ENCODE measurements around the gene LRMDA. TPM values are rescaled to one million over a fixed set of nuclear protein-coding genes. Genes with fewer than 3 reads are reported as not detected.

Gene LRMDA
- total and polyA plus RNA-seq, 2 of the 4 experiments (the other 2 are of a cell fraction) = 0.07 TPM; not detected in 1

DNA sequence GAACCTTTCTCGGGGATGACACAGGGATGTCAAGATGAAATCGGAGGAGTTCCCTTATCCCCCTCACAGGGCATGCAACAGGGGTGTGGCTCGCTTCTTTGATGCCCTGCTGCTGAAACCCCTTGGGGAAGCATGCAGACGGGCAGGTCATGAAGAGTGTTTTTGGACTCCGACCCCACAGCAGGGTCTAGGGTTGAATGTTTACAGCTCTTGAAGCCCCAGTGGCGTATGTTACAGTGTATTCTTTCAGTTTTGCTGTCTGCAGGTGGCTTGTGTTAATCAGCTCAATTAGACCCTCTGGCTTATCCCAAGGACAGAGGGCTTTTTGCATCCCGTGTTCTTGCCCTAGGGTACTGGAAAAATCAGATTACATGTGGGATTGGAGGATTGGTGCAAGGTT lies 446.5 kb downstream of the LRMDA start:
- Histone ChIP-seq H2BK120ac (ENCODE audit: low read depth, low read length) (no peak overlapping the region), H3K23ac (ENCODE audit: low read depth, low read length) (no peak overlapping the region), H4K5ac (ENCODE audit: low read depth, low read length) (no peak overlapping the region), H3K18ac (ENCODE audit: low read depth, low read length) (no peak overlapping the region), H3K4ac (ENCODE audit: low read depth, low read length) (no peak overlapping the region), H3K4me1 (ENCODE audit: control insufficient read depth, insufficient read depth, low read length) (no peaks in the 10 kb centered on the region), H4K8ac (ENCODE audit: low read depth in 2 of 2, low read length in 2 of 2) (no peak overlapping the region), H3K27ac (ENCODE audit: insufficient read depth, low read length) (no peak overlapping the region), H3K9ac (ENCODE audit: low read depth, low read length) (no peak overlapping the region), H3K14ac (replicated peaks; ENCODE audit: low read depth, low read length) (no peak overlapping the region), H3K4me3 (ENCODE audit: insufficient read depth, low read depth, low read length) (no peak overlapping the region), H4K20me1 (ENCODE audit: insufficient read depth, low read length) (no peaks in the 10 kb centered on the region), H2BK20ac (ENCODE audit: low read depth, low read length) (no peak overlapping the region), H2BK5ac (ENCODE audit: low read depth, low read length, poor library complexity, severe bottlenecking) (no peak overlapping the region), H2AFZ (replicated peaks; ENCODE audit: low read length, poor library complexity) (no peak overlapping the region), H3K4me2 (ENCODE audit: low read depth, low read length) (no peak overlapping the region), H3K79me1 (ENCODE audit: low read depth in 1 of 2, low read length in 2 of 2) (no peaks in the 10 kb centered on the region), H4K91ac (ENCODE audit: insufficient read depth, low read depth, low read length) (no peak overlapping the region), H3K36me3 (ENCODE audit: control insufficient read depth, insufficient read depth, low read length) (no peaks in the 10 kb centered on the region), H2AK9ac (replicated peaks; ENCODE audit: low read depth, low read length, poor library complexity) (no peak overlapping the region), H3K9me3 (ENCODE audit: control insufficient read depth, insufficient read depth, low read length) (0 out of 2 replicates have a peak, but pooled peaks cover 2% of the 10 kb centered on the region), H2AK5ac (ENCODE audit: low read depth, low read length) (no peak overlapping the region), H2BK15ac (ENCODE audit: low read depth, low read length) (no peak overlapping the region), H3K27me3 (ENCODE audit: control insufficient read depth, insufficient read depth, low read length) (peaks cover 3% of the 10 kb centered on the region; the same call in 1 of the 2 replicates), H3K9me1 (ENCODE audit: insufficient read depth, low read length) (no peaks in the 10 kb centered on the region), H3K56ac (ENCODE audit: extremely low read depth, insufficient read depth, low read length) (no peak overlapping the region)
- in situ Hi-C loops (cut with MboI; ENCODE audit: low sequenced_read_pairs) (no loop called here), intact Hi-C loops (cut with micrococcal nuclease) (no loop called here), dilution Hi-C loops (cut with HindIII; ENCODE audit: low sequenced_read_pairs, unreplicated experiment) (no loop called here)
- WGBS, 2 experiments (ENCODE audit: extremely low coverage in 2 of 2, insufficient read length in 1 of 2) = 55% methylated on average over 4 of the region's 7 CpGs; no CpG with 5 or more reads in 1 of the 2 experiments
- TF ChIP-seq BHLHE40 (IDR thresholded peaks at IDR 0.05; ENCODE audit: low read depth, low read length) = no peak
- TF ChIP-seq, protein P1, sequence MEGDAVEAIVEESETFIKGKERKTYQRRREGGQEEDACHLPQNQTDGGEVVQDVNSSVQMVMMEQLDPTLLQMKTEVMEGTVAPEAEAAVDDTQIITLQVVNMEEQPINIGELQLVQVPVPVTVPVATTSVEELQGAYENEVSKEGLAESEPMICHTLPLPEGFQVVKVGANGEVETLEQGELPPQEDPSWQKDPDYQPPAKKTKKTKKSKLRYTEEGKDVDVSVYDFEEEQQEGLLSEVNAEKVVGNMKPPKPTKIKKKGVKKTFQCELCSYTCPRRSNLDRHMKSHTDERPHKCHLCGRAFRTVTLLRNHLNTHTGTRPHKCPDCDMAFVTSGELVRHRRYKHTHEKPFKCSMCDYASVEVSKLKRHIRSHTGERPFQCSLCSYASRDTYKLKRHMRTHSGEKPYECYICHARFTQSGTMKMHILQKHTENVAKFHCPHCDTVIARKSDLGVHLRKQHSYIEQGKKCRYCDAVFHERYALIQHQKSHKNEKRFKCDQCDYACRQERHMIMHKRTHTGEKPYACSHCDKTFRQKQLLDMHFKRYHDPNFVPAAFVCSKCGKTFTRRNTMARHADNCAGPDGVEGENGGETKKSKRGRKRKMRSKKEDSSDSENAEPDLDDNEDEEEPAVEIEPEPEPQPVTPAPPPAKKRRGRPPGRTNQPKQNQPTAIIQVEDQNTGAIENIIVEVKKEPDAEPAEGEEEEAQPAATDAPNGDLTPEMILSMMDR (conservative IDR thresholded peaks at IDR 0.05; ENCODE audit: low read depth, low read length) = no peak
- no peak for TF ChIP-seq RAD21 (IDR thresholded peaks at IDR 0.05; ENCODE audit: low read length)
- TF ChIP-seq MAZ (IDR thresholded peaks at IDR 0.05; ENCODE audit: borderline replicate concordance, low read depth, low read length) = no peak
- TF ChIP-seq MAFK (IDR thresholded peaks at IDR 0.05; ENCODE audit: low read depth, low read length) = no peak
- TF ChIP-seq MXI1 (IDR thresholded peaks at IDR 0.05; ENCODE audit: borderline replicate concordance, low read depth, low read length) = no peak
- TF ChIP-seq FOS (IDR thresholded peaks at IDR 0.05; ENCODE audit: low read depth, low read length) = no peak
- TF ChIP-seq CEBPB (IDR thresholded peaks at IDR 0.05; ENCODE audit: low read depth, low read length) = no peak
- no peak for TF ChIP-seq RFX5 (IDR thresholded peaks at IDR 0.05; ENCODE audit: low read depth, low read length)
- TF ChIP-seq, protein P2, sequence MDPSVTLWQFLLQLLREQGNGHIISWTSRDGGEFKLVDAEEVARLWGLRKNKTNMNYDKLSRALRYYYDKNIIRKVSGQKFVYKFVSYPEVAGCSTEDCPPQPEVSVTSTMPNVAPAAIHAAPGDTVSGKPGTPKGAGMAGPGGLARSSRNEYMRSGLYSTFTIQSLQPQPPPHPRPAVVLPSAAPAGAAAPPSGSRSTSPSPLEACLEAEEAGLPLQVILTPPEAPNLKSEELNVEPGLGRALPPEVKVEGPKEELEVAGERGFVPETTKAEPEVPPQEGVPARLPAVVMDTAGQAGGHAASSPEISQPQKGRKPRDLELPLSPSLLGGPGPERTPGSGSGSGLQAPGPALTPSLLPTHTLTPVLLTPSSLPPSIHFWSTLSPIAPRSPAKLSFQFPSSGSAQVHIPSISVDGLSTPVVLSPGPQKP (IDR thresholded peaks at IDR 0.05; ENCODE audit: borderline replicate concordance, low read depth, low read length) = no peak
- no peak for TF ChIP-seq SMC3 (IDR thresholded peaks at IDR 0.05; ENCODE audit: low read depth, low read length)
- no peak for TF ChIP-seq NFE2L2 (IDR thresholded peaks at IDR 0.05; ENCODE audit: low read depth, low read length)
- TF ChIP-seq RCOR1 (IDR thresholded peaks at IDR 0.05; ENCODE audit: insufficient replicate concordance, low read length) = no peak
- TF ChIP-seq, protein P3, sequence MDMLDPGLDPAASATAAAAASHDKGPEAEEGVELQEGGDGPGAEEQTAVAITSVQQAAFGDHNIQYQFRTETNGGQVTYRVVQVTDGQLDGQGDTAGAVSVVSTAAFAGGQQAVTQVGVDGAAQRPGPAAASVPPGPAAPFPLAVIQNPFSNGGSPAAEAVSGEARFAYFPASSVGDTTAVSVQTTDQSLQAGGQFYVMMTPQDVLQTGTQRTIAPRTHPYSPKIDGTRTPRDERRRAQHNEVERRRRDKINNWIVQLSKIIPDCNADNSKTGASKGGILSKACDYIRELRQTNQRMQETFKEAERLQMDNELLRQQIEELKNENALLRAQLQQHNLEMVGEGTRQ (IDR thresholded peaks at IDR 0.05; ENCODE audit: low read depth, low read length) = no peak
- BruUV-seq (replicated peaks) = no TSS peak
- ATAC-seq (ENCODE audit: low read depth) (no peak), DNase-seq (no peak)
- ChIA-PET CTCF (no interaction called here), POLR2A (ENCODE audit: unreplicated experiment) (no interaction called here)

Data from IMR-90 (cell line).